Transverse colon (tissue), 4 donors: Measurements from ENCODE around the gene NDEL1. TPM values are rescaled to one million over a fixed set of nuclear protein-coding genes. Genes with fewer than 3 reads are reported as not detected.
A peak's percentile ranks its signal among the peaks of the same experiment; 100 is the strongest.

Source experiments
- DNase-seq: peaks from one replicate; pipeline ENCODE4 v3.0.0-alpha.2; 2019
- H3K27ac ChIP-seq, 4 donors: fragments of 200-600 bp; sonication (generic); 2 replicates each; pipeline ENCODE4 v1.5.1; 2016 to 2018; ENCODE audit warnings: inconsistent platforms in 4 of 4
- H3K27me3 ChIP-seq: fragments of 200-600 bp; sonication (generic); 2 replicates; pipeline ENCODE4 v1.5.1; 2017; ENCODE audit warnings: inconsistent platforms
- H3K36me3 ChIP-seq, 4 donors: fragments of 200-600 bp; sonication (generic); 2 replicates each; pipeline ENCODE4 v1.5.1; 2017 to 2019; ENCODE audit warnings: inconsistent platforms in 4 of 4
- H3K4me1 ChIP-seq, 4 donors: fragments of 200-600 bp; sonication (generic); 2 replicates each; pipeline ENCODE4 v1.5.1; 2017 to 2020; ENCODE audit warnings: inconsistent platforms in 4 of 4
- H3K4me3 ChIP-seq, 4 donors: fragments of 200-600 bp; sonication (generic); 1 replicate in 1 of 4; 2 replicates in 3 of 4; pipeline versions ENCODE4 v1.5.1 to v1.6.1; 2017 to 2019; ENCODE audit warnings: inconsistent platforms in 4 of 4
- H3K9me3 ChIP-seq, 2 donors: fragments of 200-600 bp; sonication (generic); 2 replicates each; pipeline ENCODE4 v1.5.1; 2017 to 2019; ENCODE audit warnings: inconsistent platforms in 2 of 2
- EP300 ChIP-seq: sonication (generic); formaldehyde crosslinking; IDR thresholded peaks from one replicate; pipeline ENCODE4 v1.6.1; 2017; ENCODE audit warnings: antibody characterized with exemption, low read depth
- POLR2A ChIP-seq: fragments of 450-650 bp; IDR thresholded peaks from one replicate; pipeline ENCODE4 v1.6.1; 2016; ENCODE audit warnings: antibody characterized with exemption, mild to moderate bottlenecking, moderate library complexity
- POLR2AphosphoS5 ChIP-seq, 3 donors: sonication (generic); formaldehyde crosslinking; IDR thresholded peaks; one replicate each; pipeline ENCODE4 v1.6.1; 2016; ENCODE audit warnings: antibody characterized with exemption in 3 of 3
- WGBS, 2 donors: methylation state at CpG; one replicate each; pipeline ENCODE4 v1.1.5; 2018; ENCODE audit warnings: low coverage in 1 of 2; 5-methylcytosine and 5-hydroxymethylcytosine counted together
- in situ Hi-C, 4 donors: fragments of 200-750 bp; cut with MboI; loops; one replicate each; pipeline versions ENCODE4 v1.15.0 to v1.15.1; 2017; ENCODE audit warnings: low sequenced_read_pairs in 3 of 4, low pct_ligation_motif_present in 1 of 4, low pct_unique_long_range_greater_than_20kb in 1 of 4
- intact Hi-C: fragments of 100-400 bp; cut with DNase I; formaldehyde crosslinking; loops from one replicate; pipeline ENCODE4 v1.15.1; 2023; ENCODE audit warnings: low total_unique reads
- total RNA-seq, 4 donors: library from RNA; depleted of rRNA; stranded (reverse); fragments of >200 nt; gene quantifications; one replicate each; pipeline ENCODE4 v1.1.0, GENCODE V29; 2016
- TF ChIP-seq, protein P1 (sequence below), 5 experiments: fragments of 200-600 bp in 3 of 5; fragments of 450-650 bp in 2 of 5; sonication (generic) in 3 of 5; IDR thresholded peaks; 1 replicate in 2 of 5; 2 replicates in 3 of 5; pipeline ENCODE4 v1.5.1; 2016 to 2017; ENCODE audit warnings: antibody characterized with exemption in 5 of 5, inconsistent platforms in 3 of 5, mild to moderate bottlenecking in 2 of 5, moderate library complexity in 1 of 5

Gene NDEL1
- total RNA-seq, 4 donors from 2014 or later = 28.3 to 82.4 (median 77.2) TPM

- WGBS, 2 donors = 90% methylated on average over 2 to 20 of the region's 20 CpGs
- H3K9me3 ChIP-seq = no peaks in the 10 kb centered on the region
- no peak for DNase-seq
- peaks cover 0 to 10% (median 2%) of the 10 kb centered on the region in 4 donors for H3K4me1 ChIP-seq
- intact Hi-C loops = no loop called here
- H3K27ac ChIP-seq = peak overlapping the region in 1 of 4 donors; percentile 8
- no peak for TF ChIP-seq POLR2AphosphoS5 (IDR thresholded peaks at IDR 0.05)
- no peak for TF ChIP-seq POLR2A
- TF ChIP-seq EP300 = no peak
- TF ChIP-seq, protein P1, sequence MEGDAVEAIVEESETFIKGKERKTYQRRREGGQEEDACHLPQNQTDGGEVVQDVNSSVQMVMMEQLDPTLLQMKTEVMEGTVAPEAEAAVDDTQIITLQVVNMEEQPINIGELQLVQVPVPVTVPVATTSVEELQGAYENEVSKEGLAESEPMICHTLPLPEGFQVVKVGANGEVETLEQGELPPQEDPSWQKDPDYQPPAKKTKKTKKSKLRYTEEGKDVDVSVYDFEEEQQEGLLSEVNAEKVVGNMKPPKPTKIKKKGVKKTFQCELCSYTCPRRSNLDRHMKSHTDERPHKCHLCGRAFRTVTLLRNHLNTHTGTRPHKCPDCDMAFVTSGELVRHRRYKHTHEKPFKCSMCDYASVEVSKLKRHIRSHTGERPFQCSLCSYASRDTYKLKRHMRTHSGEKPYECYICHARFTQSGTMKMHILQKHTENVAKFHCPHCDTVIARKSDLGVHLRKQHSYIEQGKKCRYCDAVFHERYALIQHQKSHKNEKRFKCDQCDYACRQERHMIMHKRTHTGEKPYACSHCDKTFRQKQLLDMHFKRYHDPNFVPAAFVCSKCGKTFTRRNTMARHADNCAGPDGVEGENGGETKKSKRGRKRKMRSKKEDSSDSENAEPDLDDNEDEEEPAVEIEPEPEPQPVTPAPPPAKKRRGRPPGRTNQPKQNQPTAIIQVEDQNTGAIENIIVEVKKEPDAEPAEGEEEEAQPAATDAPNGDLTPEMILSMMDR (IDR thresholded peaks at IDR 0.05) = no peak
- peaks cover 0 to 34% (median 8%) of the 10 kb centered on the region in 4 donors for H3K36me3 ChIP-seq
- no peak overlapping the region for H3K4me3 ChIP-seq
- in situ Hi-C loops = no loop called here
- H3K27me3 ChIP-seq = no peaks in the 10 kb centered on the region
Observed at GRCh38 chr17:8470447-8471047, 34.9 kb downstream of the NDEL1 start.

- Histone ChIP-seq H3K4me1 (peaks cover 0 to 6% (median 0%) of the 10 kb centered on the region in 4 donors), H3K27me3 (no peaks in the 10 kb centered on the region), H3K27ac (no peak overlapping the region), H3K9me3 (no peaks in the 10 kb centered on the region), H3K36me3 (peaks cover 0 to 27% (median 6%) of the 10 kb centered on the region in 4 donors), H3K4me3 (no peak overlapping the region)
- 71 to 91% methylated on average over 1 to 8 of the region's 8 CpGs for WGBS, 2 donors
- no peak for DNase-seq
- TF ChIP-seq, protein P1 (IDR thresholded peaks at IDR 0.05) = no peak
- TF ChIP-seq POLR2AphosphoS5 (IDR thresholded peaks at IDR 0.05) (no peak), EP300 (no peak), POLR2A (no peak)
- intact Hi-C loops = no loop called here
- in situ Hi-C loops = no loop called here
Observed at GRCh38 chr17:8472663-8473062, 37.0 kb downstream of the NDEL1 start.

DNA sequence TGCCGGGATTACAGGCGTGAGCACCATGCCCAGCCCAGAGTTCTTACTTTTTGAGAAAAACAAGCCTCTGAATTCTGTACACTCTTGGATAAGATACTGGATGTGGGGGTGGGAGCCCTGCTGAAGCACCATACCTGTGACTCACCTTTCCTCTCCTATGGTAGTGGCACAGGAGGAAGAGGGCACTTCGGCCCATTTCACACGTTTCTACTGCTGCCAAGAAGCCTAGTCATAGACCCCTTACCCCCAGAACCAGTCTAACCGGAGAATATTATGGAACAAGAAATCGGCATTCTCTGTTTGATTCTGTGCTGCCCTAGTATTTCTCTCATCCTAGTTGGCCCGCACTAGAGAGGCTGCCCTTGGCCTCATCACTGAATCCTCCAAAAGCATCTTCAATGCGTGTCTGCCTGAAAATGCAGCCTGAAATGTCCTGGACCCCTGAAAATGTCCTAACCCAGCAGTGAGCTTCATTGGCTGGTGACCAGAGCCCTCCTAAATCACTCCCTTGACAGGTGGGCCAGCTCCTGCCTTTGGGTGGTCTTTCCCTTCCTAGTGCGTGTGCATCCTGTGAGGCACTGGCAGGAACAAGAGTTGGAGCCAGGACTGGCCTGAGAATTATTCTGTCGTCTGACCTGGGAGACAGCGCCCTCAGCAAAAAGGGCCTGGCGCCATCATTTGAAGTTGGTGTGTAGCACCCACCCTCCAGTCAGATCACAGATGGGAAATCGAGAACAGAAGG lies 37.9 kb downstream of the NDEL1 start:
- no peaks in the 10 kb centered on the region for H3K27me3 ChIP-seq
- TF ChIP-seq POLR2AphosphoS5 (IDR thresholded peaks at IDR 0.05) (no peak), EP300 (no peak), POLR2A (no peak)
- TF ChIP-seq, protein P1 (IDR thresholded peaks at IDR 0.05) = no peak
- no peak for DNase-seq
- in situ Hi-C loops = no loop called here
- no peak overlapping the region for H3K4me3 ChIP-seq
- no peaks in the 10 kb centered on the region for H3K9me3 ChIP-seq
- WGBS, 2 donors = 96 to 98% methylated on average over 7 to 13 of the region's 13 CpGs
- H3K4me1 ChIP-seq = peaks cover 0 to 6% (median 0%) of the 10 kb centered on the region in 4 donors
- H3K36me3 ChIP-seq = peaks cover 0 to 22% (median 6%) of the 10 kb centered on the region in 4 donors
- H3K27ac ChIP-seq = no peak overlapping the region
- intact Hi-C loops = no loop called here

DNA sequence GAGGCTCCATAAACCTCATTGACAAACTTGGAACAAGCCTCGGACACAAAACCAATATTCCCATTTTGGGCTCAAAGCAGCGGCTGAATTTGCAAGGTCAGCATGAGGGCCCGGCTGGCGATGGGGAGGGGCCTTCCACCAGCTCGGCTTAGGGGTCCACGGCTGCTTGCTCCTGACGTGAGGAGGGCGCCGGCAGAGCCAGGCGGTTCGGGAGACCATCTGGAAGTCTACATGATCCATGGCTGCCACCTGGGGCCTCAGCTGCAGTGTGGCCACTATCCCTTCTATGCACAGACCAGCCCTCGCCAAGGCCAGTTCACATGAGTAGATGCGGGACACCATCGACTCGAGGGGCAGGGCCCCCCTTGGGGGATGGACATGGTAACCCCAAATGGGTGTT lies 39.1 kb downstream of the NDEL1 start:
- Histone ChIP-seq H3K4me1 (peaks cover 2 to 8% (median 5%) of the 10 kb centered on the region in 4 donors), H3K27me3 (no peaks in the 10 kb centered on the region), H3K9me3 (no peaks in the 10 kb centered on the region), H3K36me3 (peaks cover 0 to 22% (median 6%) of the 10 kb centered on the region in 4 donors), H3K4me3 (no peak overlapping the region), H3K27ac (no peak overlapping the region)
- 89% methylated on average over 15 of the region's 15 CpGs; no CpG with 5 or more reads in 1 of the 2 donors for WGBS, 2 donors
- no peak for TF ChIP-seq POLR2AphosphoS5 (IDR thresholded peaks at IDR 0.05)
- intact Hi-C loops = no loop called here
- in situ Hi-C loops = no loop called here
- DNase-seq = no peak
